A172 (cell line): ENCODE data around the gene SMIM45.
"Not testable (repeated sequence)": the region's sequence is repeated elsewhere in the genome, so short reads cannot be mapped to it uniquely, and the experiment has no call there.

ENCODE experiments used
- DNase-seq: peaks from one replicate; pipeline ENCODE4 v3.0.0-alpha.2; 2015; ENCODE audit warnings: low spot score

SMIM45 gene

GRCh38 chr22:41934284-41935014 lies 17.5 kb upstream of the SMIM45 start:
- no peak for DNase-seq

- no peak for DNase-seq
Measured at GRCh38 chr22:41935015-41935351, 17.0 kb upstream of the SMIM45 start.

- no peak for DNase-seq
Measured at GRCh38 chr22:41935509-41935908, 16.4 kb upstream of the SMIM45 start.

GRCh38 chr22:41936894-41937169 lies 15.1 kb upstream of the SMIM45 start:
- DNase-seq, result no peak

- DNase-seq, result no peak
Measured at GRCh38 chr22:41939981-41940831, 11.7 kb upstream of the SMIM45 start.

- peak; percentile 56 for DNase-seq
Measured at GRCh38 chr22:41940832-41941765, 10.9 kb upstream of the SMIM45 start.

GRCh38 chr22:41943661-41944209 lies 8.2 kb upstream of the SMIM45 start:
- no peak for DNase-seq

DNA sequence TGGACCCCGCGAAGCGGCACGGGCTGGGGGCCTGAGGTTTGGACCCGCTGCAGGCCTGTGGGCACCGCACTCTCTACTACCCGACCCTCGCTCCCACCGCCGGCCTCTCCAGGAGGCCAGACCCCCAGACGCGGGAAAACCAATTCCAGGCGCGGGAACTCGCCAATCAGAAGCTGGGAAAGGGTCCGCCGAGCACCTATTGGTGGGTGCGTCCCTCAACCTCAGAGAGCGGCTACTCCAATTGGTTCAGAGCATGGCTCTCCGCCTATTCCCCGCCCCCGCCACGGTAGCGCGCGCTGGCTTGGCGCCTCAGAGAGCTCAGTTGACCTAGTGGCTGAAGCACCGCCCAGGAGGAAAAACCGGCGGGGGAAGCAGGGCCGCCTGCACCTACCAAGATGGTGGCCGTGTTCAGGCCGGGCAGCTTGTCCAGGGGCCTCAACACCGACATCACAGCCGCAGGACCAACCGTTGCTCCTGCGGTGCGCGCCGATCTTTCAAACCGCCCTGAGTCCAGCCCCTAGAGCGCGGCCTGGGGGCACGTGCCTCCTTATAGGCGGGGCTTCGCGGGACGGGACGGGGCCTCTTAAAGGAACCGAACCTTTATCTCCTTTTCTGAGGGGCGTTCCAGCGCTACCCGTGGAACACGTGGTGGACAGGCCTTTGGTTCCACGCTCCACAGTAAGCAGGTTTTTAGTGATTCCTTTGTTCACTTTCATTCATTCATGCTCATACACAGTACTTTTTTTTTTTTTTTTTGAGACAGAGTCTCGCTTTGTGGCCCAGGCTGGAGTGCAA lies 5.1 kb upstream of the SMIM45 start, which contains the start of gene CENPM:
TSS of gene CENPM (minus strand) at position 524 of the 795 bp plus-strand sequence. CDS start at position 448, 76 bp downstream.
- peak; percentile 89 for DNase-seq

GRCh38 chr22:41947424-41948080 lies 4.4 kb upstream of the SMIM45 start:
- no peak for DNase-seq

GRCh38 chr22:41948142-41948541 lies 3.8 kb upstream of the SMIM45 start:
- no peak for DNase-seq

GRCh38 chr22:41948928-41949296 lies 3.0 kb upstream of the SMIM45 start:
- DNase-seq, result not testable (repeated sequence)

GRCh38 chr22:41949297-41949965 lies 2.5 kb upstream of the SMIM45 start:
- DNase-seq, result no peak

- DNase-seq, result no peak
Measured at GRCh38 chr22:41952713-41953112, 763 bp downstream of the SMIM45 start.

- no peak for DNase-seq
Measured at GRCh38 chr22:41957941-41958556, 6.1 kb downstream of the SMIM45 start.

- no peak for DNase-seq
Measured at GRCh38 chr22:41963453-41964111, 11.6 kb downstream of the SMIM45 start.

- DNase-seq, result no peak
Measured at GRCh38 chr22:41964112-41964491, 12.2 kb downstream of the SMIM45 start.

DNA sequence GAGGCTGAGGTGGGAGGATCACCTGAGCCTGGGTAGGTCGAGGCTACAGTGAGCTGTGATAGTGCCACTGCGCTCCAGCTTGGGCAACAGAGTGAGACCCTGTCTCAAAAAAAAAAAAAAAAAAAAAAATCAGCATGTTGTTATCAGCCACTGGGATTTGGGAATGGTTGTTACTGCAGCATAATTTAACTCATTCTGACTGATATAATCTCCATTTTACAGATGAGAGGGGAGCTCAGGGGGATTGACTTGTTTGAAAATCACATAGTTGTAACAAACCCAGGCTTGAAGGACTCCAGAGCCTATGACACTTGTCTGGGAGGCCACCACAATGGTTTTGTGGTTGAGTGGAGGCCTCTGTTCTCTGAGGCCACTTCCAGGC lies 14.3 kb downstream of the SMIM45 start:
- DNase-seq, result no peak

DNA sequence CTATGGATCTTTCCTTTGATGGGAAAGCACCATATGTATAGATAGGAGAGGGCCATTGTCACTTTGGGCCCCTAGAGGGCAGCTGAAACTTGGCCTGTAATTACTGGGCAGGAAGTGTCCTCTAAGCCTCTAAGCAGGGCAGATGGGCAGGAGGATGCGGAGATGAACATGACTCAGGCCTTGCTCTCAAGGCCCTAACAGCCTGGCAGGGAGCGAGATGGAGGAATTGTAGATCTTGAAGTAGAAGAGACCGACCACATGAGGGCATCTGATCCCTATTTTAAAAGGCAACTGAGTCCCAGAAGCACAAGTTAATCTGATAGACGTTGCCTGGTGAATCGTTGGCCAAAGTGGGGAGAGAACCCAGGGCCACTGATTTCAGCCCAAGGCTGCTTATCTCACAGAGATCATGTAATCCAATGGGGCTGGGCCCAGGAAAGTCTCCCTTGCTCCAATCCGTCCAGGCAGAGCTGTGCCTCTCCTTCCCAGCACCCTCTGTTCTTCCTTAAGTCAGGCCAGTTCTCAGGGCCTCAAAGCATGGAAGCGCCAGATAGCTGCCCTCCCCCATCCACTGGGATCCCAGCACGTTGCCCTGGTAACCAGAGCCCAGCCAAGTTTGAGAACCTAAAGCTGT lies 14.8 kb downstream of the SMIM45 start:
- peak; percentile 81 for DNase-seq

GRCh38 chr22:41968601-41969000 lies 16.7 kb downstream of the SMIM45 start:
- no peak for DNase-seq
